Measurements from ENCODE around the gene FPR1. TPM values are rescaled to one million over a fixed set of nuclear protein-coding genes. Genes with fewer than 3 reads are reported as not detected.

FPR1 gene
- total RNA-seq, 1 donor from 2014 or later, result not detected

DNA sequence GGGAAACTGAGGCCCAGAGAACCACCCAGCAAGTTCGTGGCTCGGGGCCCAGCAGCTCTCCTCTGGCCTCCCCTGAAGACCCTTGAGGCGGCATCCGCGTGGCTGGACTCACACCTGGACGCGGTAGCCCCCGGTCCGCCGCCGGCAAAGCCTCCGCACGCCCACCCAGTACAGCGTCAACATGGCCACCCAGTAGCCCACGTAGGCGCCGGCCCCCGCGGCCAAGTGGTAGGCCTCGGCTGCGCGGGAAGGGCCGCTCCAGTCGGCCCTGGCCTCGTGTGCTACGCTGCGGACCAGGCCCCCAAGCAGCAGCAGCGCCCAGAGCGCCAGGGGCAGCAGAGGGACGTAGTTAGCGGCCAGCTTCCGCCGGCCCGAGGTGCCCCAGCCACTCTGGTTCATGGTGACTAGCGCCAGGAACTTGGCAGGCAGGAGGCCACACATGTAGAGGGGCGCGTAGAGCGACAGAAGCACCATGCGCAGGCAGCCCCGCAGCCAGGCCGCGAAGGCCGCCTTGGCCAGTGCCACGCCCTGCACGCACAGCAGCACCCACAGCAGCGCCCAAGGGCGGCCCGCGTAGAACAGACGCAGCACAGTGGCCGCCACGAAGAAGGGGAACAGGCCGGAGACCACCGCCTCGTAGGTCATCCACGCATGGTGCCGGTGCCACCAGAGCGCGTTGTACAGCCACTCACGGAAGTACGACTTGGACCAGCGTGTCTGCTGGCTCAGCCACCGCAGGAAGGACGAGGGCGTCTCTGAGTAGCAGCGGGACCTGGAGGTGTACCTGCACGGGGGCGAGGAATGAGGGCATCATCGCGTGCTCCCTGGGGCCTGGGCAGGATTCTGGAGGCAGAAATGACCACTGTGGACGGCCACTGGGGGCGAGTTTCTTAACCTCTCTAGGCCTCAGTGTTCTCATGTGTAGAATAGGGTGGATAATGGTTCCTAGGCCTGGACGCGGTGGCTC is 38.1 kb downstream of the FPR1 start:
- no peak for FAIRE-seq
- no peak for DNase-seq (ENCODE audit: low read depth)
- Histone ChIP-seq H3K4me3 (ENCODE audit: low read depth, low read length) (no peak overlapping the region), H3K27me3 (ENCODE audit: control insufficient read depth, insufficient read depth, low read length) (peaks cover 2% of the 10 kb centered on the region), H3K36me3 (ENCODE audit: control insufficient read depth, insufficient read depth, low read length) (no peaks in the 10 kb centered on the region)
- TF ChIP-seq, protein P1, sequence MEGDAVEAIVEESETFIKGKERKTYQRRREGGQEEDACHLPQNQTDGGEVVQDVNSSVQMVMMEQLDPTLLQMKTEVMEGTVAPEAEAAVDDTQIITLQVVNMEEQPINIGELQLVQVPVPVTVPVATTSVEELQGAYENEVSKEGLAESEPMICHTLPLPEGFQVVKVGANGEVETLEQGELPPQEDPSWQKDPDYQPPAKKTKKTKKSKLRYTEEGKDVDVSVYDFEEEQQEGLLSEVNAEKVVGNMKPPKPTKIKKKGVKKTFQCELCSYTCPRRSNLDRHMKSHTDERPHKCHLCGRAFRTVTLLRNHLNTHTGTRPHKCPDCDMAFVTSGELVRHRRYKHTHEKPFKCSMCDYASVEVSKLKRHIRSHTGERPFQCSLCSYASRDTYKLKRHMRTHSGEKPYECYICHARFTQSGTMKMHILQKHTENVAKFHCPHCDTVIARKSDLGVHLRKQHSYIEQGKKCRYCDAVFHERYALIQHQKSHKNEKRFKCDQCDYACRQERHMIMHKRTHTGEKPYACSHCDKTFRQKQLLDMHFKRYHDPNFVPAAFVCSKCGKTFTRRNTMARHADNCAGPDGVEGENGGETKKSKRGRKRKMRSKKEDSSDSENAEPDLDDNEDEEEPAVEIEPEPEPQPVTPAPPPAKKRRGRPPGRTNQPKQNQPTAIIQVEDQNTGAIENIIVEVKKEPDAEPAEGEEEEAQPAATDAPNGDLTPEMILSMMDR (IDR thresholded peaks at IDR 0.05; ENCODE audit: insufficient read depth, low read length, severe bottlenecking), result no peak

DNA sequence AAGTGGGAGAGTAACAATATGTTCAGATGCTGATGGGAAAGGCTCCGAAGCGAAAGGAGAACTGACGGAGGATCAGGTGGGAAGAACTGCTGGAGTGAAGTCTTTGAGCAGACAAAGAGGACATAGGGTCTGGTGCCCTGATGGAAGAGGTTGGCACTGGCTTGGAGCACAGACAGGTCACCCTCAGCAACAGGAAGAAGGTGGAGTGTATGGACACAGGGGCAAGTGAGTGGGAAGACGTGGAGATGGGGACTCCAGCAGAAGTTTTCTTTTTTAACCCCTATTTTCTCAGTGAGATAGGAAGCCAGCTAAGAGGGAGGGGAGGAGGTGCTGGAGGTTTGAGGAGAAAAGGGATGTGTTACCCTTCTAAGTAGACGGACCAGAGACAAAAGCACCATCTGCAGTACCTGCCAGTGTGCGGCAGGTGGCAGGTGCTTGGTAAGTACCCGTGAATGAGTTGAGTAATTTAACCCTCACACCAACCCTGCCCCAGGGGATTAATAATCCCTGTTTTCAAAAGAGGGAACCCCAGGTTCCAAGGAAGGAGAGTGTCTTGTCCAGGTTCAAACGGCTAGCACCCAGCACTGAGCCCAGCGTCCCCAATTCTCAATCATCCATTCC is 39.1 kb downstream of the FPR1 start:
- H3K36me3 ChIP-seq (ENCODE audit: control insufficient read depth, insufficient read depth, low read length), result peaks cover 2% of the 10 kb centered on the region
- H3K27me3 ChIP-seq (ENCODE audit: control insufficient read depth, insufficient read depth, low read length), result peaks cover 2% of the 10 kb centered on the region
- no peak for FAIRE-seq
- TF ChIP-seq, protein P1 (IDR thresholded peaks at IDR 0.05; ENCODE audit: insufficient read depth, low read length, severe bottlenecking), result peak; percentile 86
- DNase-seq (ENCODE audit: low read depth), result peak; percentile 71
- no peak overlapping the region for H3K4me3 ChIP-seq (ENCODE audit: low read depth, low read length)

DNA sequence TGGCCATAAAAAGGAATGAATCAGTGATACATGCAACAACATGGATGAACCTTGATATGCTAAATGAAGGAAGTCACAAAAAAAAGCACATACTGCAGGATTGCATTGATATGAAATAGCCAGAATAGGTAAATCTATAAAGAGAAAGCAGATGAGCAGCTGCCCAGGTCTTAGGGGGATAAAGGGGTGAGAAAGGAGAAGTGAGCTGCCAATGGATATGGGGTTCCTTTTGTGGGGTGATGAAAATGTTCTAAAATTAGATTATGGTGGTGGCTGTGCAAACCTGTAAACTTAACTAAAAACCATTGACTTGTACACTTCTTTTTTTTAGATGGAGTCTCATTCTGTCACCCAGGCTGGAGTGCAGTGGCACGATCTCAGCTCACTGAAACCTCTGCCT is 40.0 kb downstream of the FPR1 start:
- peaks cover 3% of the 10 kb centered on the region for H3K36me3 ChIP-seq (ENCODE audit: control insufficient read depth, insufficient read depth, low read length)
- FAIRE-seq, result no peak
- no peak overlapping the region for H3K4me3 ChIP-seq (ENCODE audit: low read depth, low read length)
- DNase-seq (ENCODE audit: low read depth), result no peak
- TF ChIP-seq, protein P1 (IDR thresholded peaks at IDR 0.05; ENCODE audit: insufficient read depth, low read length, severe bottlenecking), result no peak
- no peaks in the 10 kb centered on the region for H3K27me3 ChIP-seq (ENCODE audit: control insufficient read depth, insufficient read depth, low read length)

DNA sequence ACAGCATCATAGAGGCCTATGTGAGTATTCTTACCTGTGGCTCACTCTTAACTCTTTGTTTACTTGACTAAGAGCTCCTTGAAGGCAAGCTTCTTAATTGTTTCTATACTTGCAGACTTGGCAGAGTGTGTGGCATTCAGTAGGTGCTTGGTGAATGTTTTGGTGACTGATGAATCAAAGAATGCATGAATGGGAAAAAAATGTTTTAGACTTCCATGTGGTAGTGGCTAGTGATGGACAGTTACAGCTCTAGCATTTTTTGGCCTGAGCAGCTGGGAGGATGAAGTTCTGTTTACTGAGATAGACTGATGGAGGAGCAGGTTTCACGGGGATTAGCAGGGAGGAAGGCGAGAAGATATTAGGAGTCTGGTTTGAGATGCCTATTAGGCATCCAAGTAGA is 41.5 kb downstream of the FPR1 start:
- no peaks in the 10 kb centered on the region for H3K27me3 ChIP-seq (ENCODE audit: control insufficient read depth, insufficient read depth, low read length)
- TF ChIP-seq, protein P1 (IDR thresholded peaks at IDR 0.05; ENCODE audit: insufficient read depth, low read length, severe bottlenecking), result no peak
- H3K4me3 ChIP-seq (ENCODE audit: low read depth, low read length), result no peak overlapping the region
- no peak for DNase-seq (ENCODE audit: low read depth)
- peaks cover 7% of the 10 kb centered on the region for H3K36me3 ChIP-seq (ENCODE audit: control insufficient read depth, insufficient read depth, low read length)
- peak; percentile 32 for FAIRE-seq

DNA sequence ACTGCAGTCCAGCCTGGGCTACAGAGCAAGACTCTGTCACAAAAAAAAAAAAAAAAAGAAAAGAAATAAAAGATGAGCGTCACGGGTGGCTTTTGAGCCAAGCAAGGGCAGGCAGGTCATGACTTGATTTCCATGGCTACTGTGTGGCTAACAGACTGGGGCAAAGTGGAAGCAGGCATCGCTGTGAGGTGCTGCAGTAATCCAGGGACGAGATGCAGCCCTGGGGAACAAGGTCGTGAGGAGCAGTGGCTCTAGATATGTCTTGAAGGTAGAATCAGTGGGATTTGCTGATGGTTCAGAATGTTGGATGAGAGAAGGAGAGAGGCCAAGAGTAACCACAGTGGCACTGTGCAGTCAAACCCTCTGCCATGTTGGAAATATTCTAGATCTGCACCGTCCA is 42.1 kb downstream of the FPR1 start:
- TF ChIP-seq, protein P1 (IDR thresholded peaks at IDR 0.05; ENCODE audit: insufficient read depth, low read length, severe bottlenecking), result no peak
- FAIRE-seq, result no peak
- H3K4me3 ChIP-seq (ENCODE audit: low read depth, low read length), result no peak overlapping the region

More for the DNA sequence above, 42.1 kb downstream of the FPR1 start:
- Histone ChIP-seq H3K27me3 (ENCODE audit: control insufficient read depth, insufficient read depth, low read length) (no peaks in the 10 kb centered on the region), H3K36me3 (ENCODE audit: control insufficient read depth, insufficient read depth, low read length) (peaks cover 8% of the 10 kb centered on the region)
- no peak for DNase-seq (ENCODE audit: low read depth)

Measured in bronchial epithelial cell (primary cell).